ENCODE data around the gene KCTD6. TPM values are rescaled to one million over a fixed set of nuclear protein-coding genes. Genes with fewer than 3 reads are reported as not detected.
A peak's percentile ranks its signal among the peaks of the same experiment; 100 is the strongest.

Gene KCTD6
- total RNA-seq, 4 donors from 2014 or later: 13.1 to 17.8 (median 16.3) TPM

DNA sequence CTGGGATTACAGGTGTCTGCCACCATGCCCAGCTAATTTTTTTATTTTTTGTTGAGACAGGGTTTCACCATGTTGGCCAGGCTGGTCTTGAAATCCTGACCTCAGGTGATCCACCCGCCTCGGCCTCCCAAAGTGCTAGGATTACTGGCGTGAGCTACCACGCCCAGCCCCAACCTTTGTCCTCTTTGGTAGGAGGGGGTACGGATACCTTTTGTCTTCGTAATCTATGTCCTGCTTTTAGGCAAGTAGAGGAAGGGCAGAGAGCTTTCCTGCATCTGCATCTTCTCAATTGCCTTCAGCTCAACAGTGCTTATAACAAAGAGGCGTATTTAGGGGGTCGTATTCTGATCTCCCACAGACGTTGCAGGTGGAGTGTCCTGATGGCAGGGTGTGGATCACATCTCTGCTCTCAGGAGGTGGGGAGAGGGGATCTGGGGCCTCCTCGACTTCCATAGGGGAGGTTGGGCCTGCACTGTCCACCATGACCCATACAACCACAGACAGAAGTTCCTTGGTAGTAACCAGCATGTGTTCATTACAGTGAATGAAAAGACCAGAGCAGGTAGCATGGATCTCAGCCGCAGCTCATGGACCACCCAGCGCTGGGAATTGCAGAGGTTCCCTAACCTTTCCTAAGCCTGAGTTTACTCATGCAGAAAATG is 21.4 kb upstream of the KCTD6 start:
- 86 to 94% methylated on average over 4 to 9 of the region's 12 CpGs for WGBS, 2 donors (ENCODE audit: low coverage in 1 of 2)
- Histone ChIP-seq H3K27me3 (no peaks in the 10 kb centered on the region), H3K9me3 (no peaks in the 10 kb centered on the region), H3K4me1 (peaks cover 0 to 13% (median 0%) of the 10 kb centered on the region in 3 donors), H3K36me3 (no peaks in the 10 kb centered on the region), H3K4me3 (no peak overlapping the region), H3K27ac (peak overlapping the region in 1 of 4 donors; percentile 35)
- TF ChIP-seq, protein P1, sequence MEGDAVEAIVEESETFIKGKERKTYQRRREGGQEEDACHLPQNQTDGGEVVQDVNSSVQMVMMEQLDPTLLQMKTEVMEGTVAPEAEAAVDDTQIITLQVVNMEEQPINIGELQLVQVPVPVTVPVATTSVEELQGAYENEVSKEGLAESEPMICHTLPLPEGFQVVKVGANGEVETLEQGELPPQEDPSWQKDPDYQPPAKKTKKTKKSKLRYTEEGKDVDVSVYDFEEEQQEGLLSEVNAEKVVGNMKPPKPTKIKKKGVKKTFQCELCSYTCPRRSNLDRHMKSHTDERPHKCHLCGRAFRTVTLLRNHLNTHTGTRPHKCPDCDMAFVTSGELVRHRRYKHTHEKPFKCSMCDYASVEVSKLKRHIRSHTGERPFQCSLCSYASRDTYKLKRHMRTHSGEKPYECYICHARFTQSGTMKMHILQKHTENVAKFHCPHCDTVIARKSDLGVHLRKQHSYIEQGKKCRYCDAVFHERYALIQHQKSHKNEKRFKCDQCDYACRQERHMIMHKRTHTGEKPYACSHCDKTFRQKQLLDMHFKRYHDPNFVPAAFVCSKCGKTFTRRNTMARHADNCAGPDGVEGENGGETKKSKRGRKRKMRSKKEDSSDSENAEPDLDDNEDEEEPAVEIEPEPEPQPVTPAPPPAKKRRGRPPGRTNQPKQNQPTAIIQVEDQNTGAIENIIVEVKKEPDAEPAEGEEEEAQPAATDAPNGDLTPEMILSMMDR (IDR thresholded peaks at IDR 0.05): no peak
- TF ChIP-seq EP300 (IDR thresholded peaks at IDR 0.05): no peak
- no peak for TF ChIP-seq POLR2A (IDR thresholded peaks at IDR 0.05)
- TF ChIP-seq POLR2AphosphoS5 (IDR thresholded peaks at IDR 0.05): no peak
- no peak for ATAC-seq

DNA sequence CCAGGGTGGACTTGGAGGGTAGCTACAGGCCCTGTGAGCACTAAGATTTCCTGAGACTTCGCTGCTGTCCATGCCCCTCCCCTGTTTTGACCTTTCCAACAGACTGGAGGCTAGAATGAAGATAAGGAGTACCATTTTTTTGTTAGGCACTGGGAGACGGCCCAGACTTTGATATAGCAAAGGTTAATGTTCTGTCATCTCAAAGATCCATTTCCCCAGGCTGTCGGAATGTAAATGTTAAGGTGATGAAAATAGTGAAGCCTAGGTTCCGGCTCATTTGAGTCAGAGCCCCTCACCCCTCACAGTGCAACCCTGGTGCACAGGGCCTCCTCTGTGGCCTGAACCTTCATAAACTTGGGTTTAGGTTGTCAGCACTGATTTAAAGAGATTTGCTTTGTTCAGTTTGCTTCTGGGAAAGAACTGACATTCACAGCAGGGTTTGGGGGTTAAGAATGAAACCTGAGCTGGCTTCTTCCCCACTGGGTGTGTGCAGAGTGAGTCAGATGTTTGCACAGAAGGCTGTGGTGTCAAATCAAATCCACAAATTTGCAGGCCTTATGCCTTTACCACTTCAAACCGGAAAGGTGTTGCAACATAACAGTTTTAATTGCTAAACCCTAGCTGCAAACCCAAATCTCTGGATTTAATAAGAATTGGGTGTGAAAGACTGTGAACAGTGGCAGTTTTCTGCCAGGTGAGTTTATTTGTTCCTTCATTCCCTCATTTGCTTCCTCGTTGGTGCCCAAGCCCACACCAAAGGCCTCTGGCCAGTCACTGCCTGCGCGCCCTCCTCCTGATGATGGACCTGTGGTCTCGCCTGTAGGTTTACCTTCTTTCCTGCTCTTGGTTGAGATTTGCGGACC is 20.6 kb upstream of the KCTD6 start:
- peaks cover 0 to 13% (median 0%) of the 10 kb centered on the region in 3 donors for H3K4me1 ChIP-seq
- H3K36me3 ChIP-seq: no peaks in the 10 kb centered on the region
- H3K27me3 ChIP-seq: no peaks in the 10 kb centered on the region
- 61% methylated on average over 4 to 8 of the region's 10 CpGs for WGBS, 2 donors (ENCODE audit: low coverage in 1 of 2)
- no peaks in the 10 kb centered on the region for H3K9me3 ChIP-seq
- H3K27ac ChIP-seq: peak overlapping the region in 2 of 4 donors; percentile 35 to 37
- peak; percentile 58 for ATAC-seq
- H3K4me3 ChIP-seq: no peak overlapping the region
- TF ChIP-seq EP300 (IDR thresholded peaks at IDR 0.05): no peak
- no peak for TF ChIP-seq POLR2A (IDR thresholded peaks at IDR 0.05)
- TF ChIP-seq POLR2AphosphoS5 (IDR thresholded peaks at IDR 0.05): peak; percentile 56

DNA sequence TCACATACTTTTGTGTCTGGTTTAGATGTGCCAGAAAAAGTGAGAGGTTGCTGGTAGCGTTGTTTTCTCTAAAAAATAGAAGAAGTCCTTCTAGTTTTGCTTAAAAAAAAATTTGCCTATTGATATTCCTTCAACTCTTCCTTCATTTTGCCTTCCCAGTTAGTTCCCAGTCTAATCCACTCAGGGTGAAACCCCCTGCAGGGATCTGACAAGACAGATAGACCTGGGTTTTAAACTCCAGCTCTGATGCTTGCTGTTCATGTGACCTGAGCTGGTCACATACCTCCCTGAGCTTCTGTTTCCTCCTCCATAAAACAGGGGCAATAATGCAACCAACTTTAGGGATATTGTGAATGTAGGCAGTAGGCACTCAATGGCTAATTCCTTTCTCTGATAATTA is 18.6 kb upstream of the KCTD6 start:
- Histone ChIP-seq H3K27me3 (no peaks in the 10 kb centered on the region), H3K4me1 (peaks cover 0 to 13% (median 0%) of the 10 kb centered on the region in 3 donors), H3K9me3 (no peaks in the 10 kb centered on the region), H3K27ac (no peak overlapping the region), H3K36me3 (no peaks in the 10 kb centered on the region), H3K4me3 (no peak overlapping the region)
- WGBS, 2 donors (ENCODE audit: low coverage in 1 of 2): 93 to 100% methylated on average over 1 of the region's 1 CpG
- no peak for ATAC-seq
- TF ChIP-seq, protein P1 (IDR thresholded peaks at IDR 0.05): no peak
- TF ChIP-seq POLR2AphosphoS5 (IDR thresholded peaks at IDR 0.05) (no peak), EP300 (IDR thresholded peaks at IDR 0.05) (no peak), POLR2A (IDR thresholded peaks at IDR 0.05) (no peak)

DNA sequence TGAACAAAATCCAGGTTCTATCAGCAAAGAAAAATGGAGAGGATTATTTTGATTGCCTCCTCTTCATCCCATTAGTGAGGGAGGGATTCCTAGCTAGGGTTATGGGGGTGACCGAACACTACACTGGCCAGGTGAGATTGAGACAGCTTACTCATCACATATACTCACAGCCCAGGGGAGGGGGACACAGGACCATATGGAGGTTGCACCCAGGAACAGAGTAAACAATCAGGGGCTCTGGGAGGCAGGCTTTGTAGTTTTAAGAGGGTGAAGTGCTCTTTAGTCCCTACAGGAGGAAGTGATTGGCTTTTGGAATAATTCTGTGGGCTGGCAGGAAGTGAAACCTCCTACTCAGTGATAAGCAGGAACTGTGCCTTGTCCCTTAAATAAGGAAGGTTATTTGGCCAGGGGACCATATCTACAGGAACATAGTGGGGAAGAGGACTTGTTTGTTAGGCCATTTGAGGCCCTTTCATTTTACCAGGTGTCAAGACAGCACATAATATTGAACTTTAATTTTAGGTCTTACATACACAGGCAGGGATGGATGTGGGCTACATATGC is 17.5 kb upstream of the KCTD6 start:
- ATAC-seq: no peak
- Histone ChIP-seq H3K36me3 (no peaks in the 10 kb centered on the region), H3K27me3 (no peaks in the 10 kb centered on the region), H3K4me1 (peaks cover 0 to 13% (median 0%) of the 10 kb centered on the region in 3 donors), H3K9me3 (no peaks in the 10 kb centered on the region), H3K27ac (no peak overlapping the region), H3K4me3 (no peak overlapping the region)
- WGBS, 2 donors (ENCODE audit: low coverage in 1 of 2): 88% methylated on average over 1 of the region's 1 CpG; no CpG with 5 or more reads in 1 of the 2 donors
- TF ChIP-seq, protein P1 (IDR thresholded peaks at IDR 0.05): no peak
- TF ChIP-seq POLR2AphosphoS5 (IDR thresholded peaks at IDR 0.05): no peak
- no peak for TF ChIP-seq EP300 (IDR thresholded peaks at IDR 0.05)
- no peak for TF ChIP-seq POLR2A (IDR thresholded peaks at IDR 0.05)

DNA sequence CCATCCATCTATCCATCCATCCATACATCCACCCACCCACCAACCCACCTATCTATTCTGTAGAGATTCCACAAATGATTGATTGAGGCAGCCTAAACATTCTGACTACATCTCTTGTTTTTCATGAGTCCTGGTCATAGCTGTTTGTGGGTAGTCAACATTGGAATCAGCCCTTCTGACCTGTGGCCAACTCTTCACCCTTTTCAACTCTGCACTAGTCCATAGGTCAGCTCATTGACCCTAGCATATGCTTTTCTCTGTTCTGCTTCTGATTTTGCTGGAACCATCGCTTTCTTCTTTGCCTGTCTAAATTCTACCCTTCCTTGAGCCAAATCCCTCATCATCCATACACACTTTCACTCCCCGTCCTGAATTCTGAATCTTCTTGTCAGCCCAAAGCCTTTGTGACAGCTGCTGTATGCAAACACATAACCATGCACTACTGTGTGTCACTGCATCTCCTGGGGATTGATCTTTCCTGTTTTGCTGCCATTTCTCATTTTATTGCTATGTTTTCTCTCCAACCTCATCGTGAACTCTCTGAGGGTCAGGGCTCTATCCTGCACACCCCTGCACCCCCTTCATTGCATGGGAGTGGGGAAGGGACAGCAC is 16.8 kb upstream of the KCTD6 start:
- Histone ChIP-seq H3K9me3 (no peaks in the 10 kb centered on the region), H3K4me1 (peaks cover 0 to 13% (median 0%) of the 10 kb centered on the region in 3 donors), H3K4me3 (no peak overlapping the region), H3K27me3 (no peaks in the 10 kb centered on the region), H3K36me3 (no peaks in the 10 kb centered on the region), H3K27ac (no peak overlapping the region)
- 60 to 63% methylated on average over 3 of the region's 3 CpGs for WGBS, 2 donors (ENCODE audit: low coverage in 1 of 2)
- TF ChIP-seq POLR2A (IDR thresholded peaks at IDR 0.05) (no peak), POLR2AphosphoS5 (IDR thresholded peaks at IDR 0.05) (no peak), EP300 (IDR thresholded peaks at IDR 0.05) (no peak)
- TF ChIP-seq, protein P1 (IDR thresholded peaks at IDR 0.05): no peak
- ATAC-seq: no peak

Data from gastroesophageal sphincter (tissue), 4 donors.